HG03025 (cell line): Measurements from ENCODE around the gene TARS3.

Source experiments
- ATAC-seq: cut with Tn5 transposase; IDR thresholded peaks from one replicate; pipeline ENCODE4 v1.9.1; 2021; ENCODE audit warnings: mild to moderate bottlenecking, moderate library complexity; ENCODE audit not compliant: unreplicated experiment, low FRiP score

The TARS3 gene

GRCh38 chr15:101707983-101708382 is 16.3 kb downstream of the TARS3 start:
- no peak for ATAC-seq

GRCh38 chr15:101702077-101702476 is 22.2 kb downstream of the TARS3 start:
- ATAC-seq, result no peak

GRCh38 chr15:101698314-101698713 is 26.0 kb downstream of the TARS3 start:
- ATAC-seq, result no peak

GRCh38 chr15:101697488-101697887 is 26.8 kb downstream of the TARS3 start:
- no peak for ATAC-seq

- ATAC-seq, result no peak
These were observed 27.4 kb downstream of the TARS3 start for GRCh38 chr15:101696829-101697228.

GRCh38 chr15:101694261-101694660 is 30.0 kb downstream of the TARS3 start:
- no peak for ATAC-seq

GRCh38 chr15:101692801-101693598 is 31.3 kb downstream of the TARS3 start:
- no peak for ATAC-seq

- ATAC-seq, result no peak
These were observed 34.4 kb downstream of the TARS3 start for GRCh38 chr15:101689901-101690300.

GRCh38 chr15:101686718-101687117 is 37.6 kb downstream of the TARS3 start:
- no peak for ATAC-seq

GRCh38 chr15:101684877-101685276 is 39.4 kb downstream of the TARS3 start:
- ATAC-seq, result no peak

- ATAC-seq, result no peak
These were observed 39.9 kb downstream of the TARS3 start for GRCh38 chr15:101684384-101684783.

- ATAC-seq, result no peak
These were observed 44.5 kb downstream of the TARS3 start for GRCh38 chr15:101679806-101680205.

GRCh38 chr15:101676921-101677329 is 47.3 kb downstream of the TARS3 start:
- ATAC-seq, result no peak

GRCh38 chr15:101675796-101676582 is 48.3 kb downstream of the TARS3 start:
- ATAC-seq, result peak; percentile 95

- no peak for ATAC-seq
These were observed 49.3 kb downstream of the TARS3 start for GRCh38 chr15:101675015-101675414.

GRCh38 chr15:101672298-101672697 is 52.0 kb downstream of the TARS3 start:
- ATAC-seq, result no peak

GRCh38 chr15:101669744-101670143 is 54.5 kb downstream of the TARS3 start:
- no peak for ATAC-seq

- ATAC-seq, result no peak
These were observed 56.4 kb downstream of the TARS3 start for GRCh38 chr15:101667881-101668280.

- no peak for ATAC-seq
These were observed 59.9 kb downstream of the TARS3 start for GRCh38 chr15:101664303-101664913.

GRCh38 chr15:101662203-101662602 is 62.1 kb downstream of the TARS3 start:
- no peak for ATAC-seq

GRCh38 chr15:101660005-101660404 is 64.3 kb downstream of the TARS3 start:
- ATAC-seq, result no peak
